T-cell (primary cell): ENCODE results near the gene INSRR. TPM values are rescaled to one million over a fixed set of nuclear protein-coding genes. Genes with fewer than 3 reads are reported as not detected.

Experiments
- ATAC-seq, 4 experiments: fragments of 200-7000 bp in 3 of 4; fragments of 150-1000 bp in 1 of 4; cut with Tn5 transposase; replicated peaks in 1 of 4; 1 replicate in 3 of 4; 2 replicates in 1 of 4; pipeline ENCODE4 v1.10.0; 2021; ENCODE audit warnings: moderate library complexity in 3 of 4, mild to moderate bottlenecking in 2 of 4, moderate number of reproducible peaks in 1 of 4
- CTCF ChIA-PET, 2 donors: fragments of 300-600 bp; sonication (Branson Sonifier 250); formaldehyde crosslinking; loops; one replicate each; lab custom pipeline; 2022; ENCODE audit warnings: antibody characterized with exemption in 2 of 2; lab: Charles Lee
- POLR2A ChIA-PET, 2 donors: fragments of 300-600 bp; sonication (Branson Sonifier 250); formaldehyde crosslinking; loops; one replicate each; lab custom pipeline; 2022; ENCODE audit warnings: antibody characterized with exemption in 2 of 2; lab: Charles Lee
- DNase-seq, 35 experiments: peaks; one replicate each; pipeline versions ENCODE4 v3.0.0 to v3.0.0-alpha.2; 2013 to 2023
- H3K27ac ChIP-seq: one replicate; pipeline ENCODE4 v1.5.1; 2013; ENCODE audit warnings: low read length
- H3K27me3 ChIP-seq, 2 experiments: replicated peaks in 1 of 2; 1 replicate in 1 of 2; 2 replicates in 1 of 2; pipeline versions ENCODE4 v1.6.1 to v1.7.0; 2013; ENCODE audit warnings: low read length in 1 of 2, mixed read lengths in 1 of 2; ENCODE audit not compliant: control insufficient read depth in 2 of 2, insufficient read depth in 2 of 2; ENCODE audit errors: extremely low read depth in 1 of 2
- H3K36me3 ChIP-seq, 2 donors: 1 replicate in 1 of 2; 2 replicates in 1 of 2; pipeline versions ENCODE4 v1.6.1 to v1.7.0; 2013; ENCODE audit warnings: low read length in 1 of 2; ENCODE audit not compliant: control insufficient read depth in 2 of 2, insufficient read depth in 1 of 2; ENCODE audit errors: extremely low read depth in 1 of 2
- H3K4me1 ChIP-seq, 2 experiments: 1 replicate in 1 of 2; 2 replicates in 1 of 2; pipeline versions ENCODE4 v1.6.1 to v1.7.0; 2013; ENCODE audit warnings: low read length in 2 of 2, mixed read lengths in 1 of 2; ENCODE audit not compliant: insufficient read depth in 2 of 2, control insufficient read depth in 1 of 2; ENCODE audit errors: extremely low read depth in 1 of 2
- H3K4me3 ChIP-seq, 2 donors: 1 replicate in 1 of 2; 2 replicates in 1 of 2; pipeline versions ENCODE4 v1.5.1 to v1.7.0; 2013; ENCODE audit warnings: mild to moderate bottlenecking in 2 of 2, low read length in 1 of 2, moderate library complexity in 1 of 2; ENCODE audit not compliant: control insufficient read depth in 1 of 2; ENCODE audit errors: extremely low read depth in 1 of 2
- H3K9me3 ChIP-seq: 2 replicates; pipeline ENCODE4 v1.7.0; 2013
- H3K27ac Mint-ChIP-seq, 2 donors: one replicate each; pipeline ENCODE4 v1.8.0; 2020 to 2021; ENCODE audit warnings: mild to moderate bottlenecking in 2 of 2, mixed read lengths in 2 of 2
- H3K27me3 Mint-ChIP-seq, 2 donors: one replicate each; pipeline ENCODE4 v1.8.0; 2021 to 2022; ENCODE audit warnings: mixed read lengths in 2 of 2
- H3K36me3 Mint-ChIP-seq: one replicate; pipeline ENCODE4 v1.8.0; 2021; ENCODE audit warnings: mixed read lengths
- H3K4me1 Mint-ChIP-seq, 3 donors: one replicate each; pipeline ENCODE4 v1.8.0; 2020 to 2022; ENCODE audit warnings: mixed read lengths in 3 of 3, mild to moderate bottlenecking in 1 of 3
- H3K4me3 Mint-ChIP-seq, 3 donors: one replicate each; pipeline ENCODE4 v1.8.0; 2020 to 2022; ENCODE audit warnings: mild to moderate bottlenecking in 3 of 3, mixed read lengths in 3 of 3, moderate library complexity in 3 of 3
- H3K9me3 Mint-ChIP-seq, 3 donors: one replicate each; pipeline ENCODE4 v1.8.0; 2020 to 2022; ENCODE audit warnings: mixed read lengths in 3 of 3
- WGBS: methylation state at CpG from one replicate; pipeline ENCODE4 v1.1.5; 2013; ENCODE audit warnings: missing lambda C conversion rate; ENCODE audit not compliant: insufficient coverage; 5-methylcytosine and 5-hydroxymethylcytosine counted together
- total RNA-seq, 35 experiments: library from RNA in 6 of 35; stranded (reverse) in 6 of 35; fragments of 120-200 nt in 1 of 35; gene quantifications; one replicate each; pipeline versions ENCODE4 v1.2.1 to v1.2.4 and lab custom pipeline; 2013 to 2026

Gene INSRR
- total RNA-seq, 5 donors from 2014 or later (not counting 1 experiment from before 2014, with no cell fraction given): 0.07 TPM; not detected in 4

GRCh38 chr1:156828400-156829124 is 30.4 kb downstream of the INSRR start:
- Histone ChIP-seq H3K36me3 (no peaks in the 10 kb centered on the region), H3K27ac (no peak overlapping the region), H3K4me1 (no peaks in the 10 kb centered on the region), H3K4me3 (no peak overlapping the region), H3K27me3 (peaks cover 0 to 13% of the 10 kb centered on the region in 2 experiments), H3K9me3 (no peaks in the 10 kb centered on the region)
- ChIA-PET POLR2A (no interaction called here), CTCF (interaction anchor here in 1 of 2 donors (1.7 kb wide), 1 partner anchor 10 kb away, joined by 6 read pairs; no protein-coding TSS in a partner anchor)
- 93% methylated on average over 5 of the region's 18 CpGs for WGBS
- no peak overlapping the region for H3K27ac Mint-ChIP-seq
- H3K9me3 Mint-ChIP-seq: no peaks in the 10 kb centered on the region
- H3K4me3 Mint-ChIP-seq: no peak overlapping the region
- H3K4me1 Mint-ChIP-seq: no peaks in the 10 kb centered on the region
- DNase-seq (no peak), ATAC-seq (no peak)
- peaks cover 8 to 14% of the 10 kb centered on the region in 2 donors for H3K27me3 Mint-ChIP-seq
- no peaks in the 10 kb centered on the region for H3K36me3 Mint-ChIP-seq

- peaks cover 0 to 13% of the 10 kb centered on the region in 2 experiments for H3K27me3 ChIP-seq
- Mint-ChIP-seq H3K27ac (no peak overlapping the region), H3K9me3 (no peaks in the 10 kb centered on the region), H3K4me3 (no peak overlapping the region), H3K36me3 (no peaks in the 10 kb centered on the region), H3K27me3 (peaks cover 8 to 9% of the 10 kb centered on the region in 2 donors), H3K4me1 (peaks cover 0 to 11% (median 10%) of the 10 kb centered on the region in 3 donors)
- no peak for DNase-seq
- H3K4me1 ChIP-seq: no peaks in the 10 kb centered on the region
- WGBS: no CpG with 5 or more reads among the region's 1 CpG
- no peaks in the 10 kb centered on the region for H3K9me3 ChIP-seq
- CTCF ChIA-PET: interaction anchor here (0.6 to 2.2 kb wide), 2 partner anchors 13 to 32 kb away, joined by 5 to 9 read pairs; no protein-coding TSS in a partner anchor
- no peak overlapping the region for H3K4me3 ChIP-seq
- POLR2A ChIA-PET: no interaction called here
- no peaks in the 10 kb centered on the region for H3K36me3 ChIP-seq
- H3K27ac ChIP-seq: no peak overlapping the region
- ATAC-seq: no peak
These were observed 32.3 kb downstream of the INSRR start for GRCh38 chr1:156826630-156827029.

GRCh38 chr1:156823210-156823790 is 35.6 kb downstream of the INSRR start:
- H3K9me3 Mint-ChIP-seq: no peaks in the 10 kb centered on the region
- ChIA-PET POLR2A (no interaction called here), CTCF (interaction anchor here in 1 of 2 donors (1.0 kb wide), 1 partner anchor 10 kb away, joined by 4 read pairs; no protein-coding TSS in a partner anchor)
- Histone ChIP-seq H3K4me3 (no peak overlapping the region), H3K27me3 (peaks cover 0 to 1% of the 10 kb centered on the region in 2 experiments), H3K9me3 (no peaks in the 10 kb centered on the region), H3K36me3 (no peaks in the 10 kb centered on the region), H3K27ac (no peak overlapping the region), H3K4me1 (no peaks in the 10 kb centered on the region)
- peaks cover 0 to 18% (median 14%) of the 10 kb centered on the region in 3 donors for H3K4me1 Mint-ChIP-seq
- H3K27ac Mint-ChIP-seq: no peak overlapping the region
- WGBS: 75% methylated on average over 1 of the region's 5 CpGs
- H3K4me3 Mint-ChIP-seq: no peak overlapping the region
- no peaks in the 10 kb centered on the region for H3K27me3 Mint-ChIP-seq
- no peak for ATAC-seq
- H3K36me3 Mint-ChIP-seq: no peaks in the 10 kb centered on the region
- DNase-seq: no peak

- WGBS: no CpG with 5 or more reads among the region's 1 CpG
- POLR2A ChIA-PET: interaction anchor here in 1 of 2 donors (0.6 kb wide), 3 partner anchors 18 to 603 kb away, joined by 3 to 8 read pairs (median 6); no protein-coding TSS in a partner anchor
- no peaks in the 10 kb centered on the region for H3K9me3 ChIP-seq
- no peaks in the 10 kb centered on the region for H3K27me3 ChIP-seq
- no peak overlapping the region for H3K4me3 ChIP-seq
- H3K36me3 Mint-ChIP-seq: no peaks in the 10 kb centered on the region
- H3K9me3 Mint-ChIP-seq: no peaks in the 10 kb centered on the region
- H3K27me3 Mint-ChIP-seq: no peaks in the 10 kb centered on the region
- H3K36me3 ChIP-seq: no peaks in the 10 kb centered on the region
- CTCF ChIA-PET: interaction anchor here in 1 of 2 donors (0.8 to 1.5 kb wide), 4 partner anchors 10 to 37 kb away, joined by 3 to 8 read pairs (median 4); partner anchors contain the start of gene NTRK1
- H3K27ac ChIP-seq: no peak overlapping the region
- H3K27ac Mint-ChIP-seq: no peak overlapping the region
- DNase-seq (no peak), ATAC-seq (no peak)
- H3K4me3 Mint-ChIP-seq: no peak overlapping the region
- H3K4me1 Mint-ChIP-seq: peaks cover 0 to 21% (median 18%) of the 10 kb centered on the region in 3 donors
- H3K4me1 ChIP-seq: peaks cover 0 to 2% of the 10 kb centered on the region in 2 experiments
These were observed 36.2 kb downstream of the INSRR start for GRCh38 chr1:156822680-156823079.

GRCh38 chr1:156821801-156822200 is 37.1 kb downstream of the INSRR start:
- peak in 1 of 35 experiments; percentile 33 for DNase-seq

More at GRCh38 chr1:156821801-156822200, 37.1 kb downstream of the INSRR start:
- H3K9me3 Mint-ChIP-seq: no peaks in the 10 kb centered on the region
- no peak for ATAC-seq
- Histone ChIP-seq H3K9me3 (no peaks in the 10 kb centered on the region), H3K4me1 (peaks cover 4 to 11% of the 10 kb centered on the region in 2 experiments), H3K4me3 (no peak overlapping the region), H3K27ac (no peak overlapping the region), H3K27me3 (no peaks in the 10 kb centered on the region), H3K36me3 (no peaks in the 10 kb centered on the region)
- CTCF ChIA-PET: interaction anchor here (0.6 to 1.5 kb wide), 4 partner anchors 11 to 39 kb away, joined by 3 to 8 read pairs (median 3); partner anchors contain the start of gene NTRK1 (in 2 of the 2)
- H3K36me3 Mint-ChIP-seq: no peaks in the 10 kb centered on the region
- WGBS: no CpG with 5 or more reads among the region's 4 CpGs
- POLR2A ChIA-PET: interaction anchor here (0.5 to 0.6 kb wide), 2 partner anchors 67 to 68 kb away, joined by 3 read pairs; no protein-coding TSS in a partner anchor
- H3K4me1 Mint-ChIP-seq: peaks cover 4 to 28% (median 22%) of the 10 kb centered on the region in 3 donors
- no peaks in the 10 kb centered on the region for H3K27me3 Mint-ChIP-seq
- H3K4me3 Mint-ChIP-seq: no peak overlapping the region
- no peak overlapping the region for H3K27ac Mint-ChIP-seq
